GM19240 (cell line): ENCODE results near the gene RIOK2.

Experiments
- DNase-seq: peaks from one replicate; pipeline ENCODE4 v3.0.0; 2011; ENCODE audit warnings: low spot score; ENCODE audit not compliant: insufficient read length

The RIOK2 gene

DNA sequence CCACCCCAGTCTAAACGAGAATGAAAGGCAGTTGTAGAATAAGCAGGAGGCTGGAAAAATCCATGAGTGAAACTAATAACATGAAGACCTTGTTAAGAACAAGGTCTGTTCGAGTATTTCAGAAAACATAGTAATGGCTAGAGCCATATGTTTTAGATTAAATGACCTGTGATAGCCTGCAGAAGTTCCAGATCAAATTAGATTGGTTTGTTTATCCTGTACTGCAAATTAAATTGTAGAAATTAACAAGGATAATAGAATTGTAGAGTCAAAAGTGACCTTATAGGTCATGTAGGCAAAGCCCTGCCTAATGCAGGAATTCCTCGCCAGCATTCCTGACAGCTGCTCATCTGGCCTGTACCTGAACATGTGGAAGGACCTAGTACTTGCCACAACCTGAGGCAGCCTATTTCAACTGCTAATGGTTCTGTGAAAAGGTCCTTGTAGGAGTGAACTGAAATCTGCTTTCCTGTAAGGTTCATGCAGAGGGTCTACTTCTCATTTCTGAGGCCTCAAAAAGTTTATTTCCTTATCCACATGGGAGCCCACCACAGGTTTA lies 57.8 kb downstream of the RIOK2 start:
- DNase-seq: no peak

DNA sequence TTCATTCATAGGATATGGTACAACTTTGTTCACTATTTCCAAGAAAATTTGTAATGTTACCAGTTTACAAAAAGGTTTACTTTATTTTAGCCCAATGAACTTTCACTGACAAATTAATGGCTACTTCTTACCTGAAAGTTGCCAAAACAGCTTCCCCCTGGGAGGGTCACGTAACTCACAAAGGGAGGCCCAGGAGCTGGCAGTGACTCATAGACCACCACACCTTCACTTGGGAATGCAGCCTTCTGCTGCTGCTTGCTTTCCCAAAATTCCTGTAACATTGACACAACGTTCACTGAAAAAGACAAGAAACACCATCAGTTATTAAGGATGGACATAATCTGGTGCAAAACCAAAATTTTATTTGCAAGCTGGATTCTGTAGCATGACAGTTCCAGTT lies 58.7 kb downstream of the RIOK2 start:
- DNase-seq: no peak

DNA sequence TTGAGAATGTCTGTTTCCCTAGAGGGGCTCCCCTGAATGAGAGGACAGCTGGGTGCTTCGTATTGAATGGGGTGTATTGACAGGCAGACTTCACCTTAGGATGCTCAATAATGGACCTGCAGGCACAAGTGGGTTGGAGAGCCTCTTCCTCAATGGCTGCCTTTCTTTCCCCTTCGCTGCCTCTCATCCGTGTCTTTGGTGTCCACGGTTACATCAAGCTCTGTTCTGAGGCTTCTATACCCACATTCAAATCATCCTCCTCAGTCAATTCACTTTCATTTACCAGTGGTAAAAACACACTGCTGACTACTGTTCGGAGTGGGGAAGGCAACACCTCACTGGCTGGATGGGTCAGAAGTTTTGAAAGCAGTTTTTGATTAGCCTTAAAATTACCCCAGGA lies 61.2 kb downstream of the RIOK2 start:
- DNase-seq: no peak

DNA sequence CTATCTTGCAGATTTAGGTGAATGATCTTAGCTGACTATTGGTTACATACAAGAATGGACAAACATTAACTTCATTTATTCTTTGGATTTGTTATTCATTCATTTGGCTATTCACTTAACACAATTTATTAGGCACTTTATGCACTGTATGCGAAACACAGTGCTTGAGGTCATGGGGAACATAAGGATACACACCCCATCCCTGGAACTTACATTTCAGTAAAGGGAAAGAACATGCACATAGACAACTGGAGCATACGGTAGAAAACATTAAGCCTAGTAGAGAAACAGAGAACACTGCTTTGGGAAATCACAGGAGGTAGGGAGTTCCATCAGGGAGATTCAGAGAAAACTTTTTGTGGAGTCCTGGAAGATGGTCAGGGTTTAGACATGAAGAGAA lies 62.9 kb downstream of the RIOK2 start:
- no peak for DNase-seq

DNA sequence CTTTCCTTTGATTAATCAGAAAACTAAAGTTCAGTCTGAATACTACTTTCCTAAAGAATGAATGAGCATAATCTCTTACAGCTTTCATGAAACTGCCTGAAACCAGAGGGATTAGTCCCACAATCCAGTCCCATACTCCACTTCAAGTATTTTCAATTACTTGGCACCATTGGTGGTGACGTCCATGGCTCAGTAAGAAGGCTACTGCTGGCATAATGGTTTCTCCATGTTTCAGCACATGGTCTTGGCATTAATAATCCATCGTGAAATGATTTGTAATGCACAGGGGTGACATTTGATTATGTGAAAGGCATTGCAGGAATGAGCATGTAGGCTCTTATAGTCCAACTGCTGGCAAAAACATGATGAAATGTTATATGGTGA lies 64.0 kb downstream of the RIOK2 start:
- DNase-seq: no peak

DNA sequence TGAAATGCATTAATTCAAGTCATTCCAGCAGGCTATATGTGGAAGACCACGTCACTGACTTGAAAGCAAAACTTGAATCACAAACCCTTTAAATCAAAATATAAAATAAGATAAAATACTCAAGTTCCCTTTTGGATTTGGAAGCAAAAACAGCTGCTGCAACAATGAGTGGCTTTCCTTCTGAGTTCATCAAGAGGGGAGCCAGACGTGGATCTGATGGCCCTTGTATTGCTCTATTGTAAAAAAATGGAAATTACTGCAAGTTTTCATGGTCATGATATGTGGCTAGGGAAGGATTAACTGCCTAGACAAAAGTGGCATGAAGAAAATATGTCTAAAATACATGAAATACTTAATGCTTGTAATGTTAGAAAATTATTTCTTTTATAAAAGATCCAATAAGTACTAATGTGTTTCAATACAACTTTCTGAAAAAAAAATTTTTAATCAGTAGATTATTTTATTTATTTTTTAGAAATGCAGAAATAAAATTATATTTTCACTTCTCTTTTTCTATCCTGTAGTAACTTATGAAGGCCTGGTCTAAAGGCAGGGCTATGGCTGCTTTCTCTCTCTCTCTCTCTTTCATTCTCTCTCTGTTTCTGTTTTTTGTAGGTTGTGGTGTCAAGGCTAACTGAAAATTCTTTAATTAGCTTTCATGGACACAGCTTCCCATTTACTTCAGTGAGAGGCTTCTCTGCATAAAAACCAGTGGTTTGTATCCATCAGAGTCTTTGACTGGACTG lies 64.6 kb downstream of the RIOK2 start:
- DNase-seq: no peak

DNA sequence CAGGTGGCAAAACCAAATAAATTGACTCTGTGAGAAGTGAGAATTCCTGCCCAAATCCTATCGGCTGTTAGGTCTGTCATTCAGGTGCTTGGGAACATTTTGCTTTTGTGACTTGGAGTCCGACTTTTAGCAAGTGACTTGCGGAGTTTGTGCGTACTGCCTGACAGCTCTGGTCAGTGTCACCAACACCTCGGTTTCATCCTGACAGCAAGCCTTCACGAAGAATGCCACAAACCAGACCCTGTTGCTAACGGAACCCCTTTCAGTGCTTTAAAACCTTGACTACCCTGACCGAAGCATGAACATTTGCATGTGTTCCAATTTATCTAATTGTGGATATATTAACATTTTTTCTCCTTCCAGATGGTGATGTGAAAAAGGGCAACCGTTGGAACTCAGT lies 67.1 kb downstream of the RIOK2 start:
- no peak for DNase-seq

DNA sequence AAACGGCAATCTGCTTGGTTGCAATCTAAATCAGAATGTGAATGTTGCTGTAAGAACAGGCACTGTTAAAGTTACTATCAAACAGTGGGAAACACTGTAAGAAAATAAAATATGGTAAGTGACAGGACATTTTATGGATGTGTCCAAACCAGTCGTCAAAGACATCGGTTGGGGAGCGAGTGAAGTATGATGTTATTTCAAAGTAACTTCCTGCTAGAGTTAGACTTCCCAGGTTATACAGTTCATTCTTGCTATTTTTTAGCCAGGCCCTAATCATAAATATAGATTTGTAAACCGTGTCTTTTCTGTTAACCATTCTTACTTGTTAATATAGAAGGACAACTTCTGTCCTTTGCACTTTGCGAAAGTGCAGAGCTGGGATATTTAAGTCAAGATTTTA lies 70.8 kb downstream of the RIOK2 start:
- no peak for DNase-seq

DNA sequence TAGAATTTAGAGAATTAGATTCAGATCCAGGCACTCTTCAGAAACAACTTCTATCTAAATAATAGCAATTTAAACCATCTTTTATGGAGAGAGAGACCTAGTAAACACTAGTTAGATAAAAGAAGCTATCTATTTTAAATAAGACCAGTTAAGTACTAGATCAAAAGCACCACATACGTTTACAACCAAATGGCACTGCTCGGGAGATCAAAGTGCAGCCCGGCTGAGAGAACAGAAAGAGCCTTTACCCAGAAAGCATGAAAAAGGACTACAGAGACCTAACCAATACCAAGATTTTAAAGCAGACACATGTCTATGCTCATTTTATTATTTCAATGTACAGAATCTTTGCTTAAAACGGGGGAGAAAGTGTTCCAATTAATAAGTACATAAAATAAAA lies 71.4 kb downstream of the RIOK2 start:
- DNase-seq: no peak

DNA sequence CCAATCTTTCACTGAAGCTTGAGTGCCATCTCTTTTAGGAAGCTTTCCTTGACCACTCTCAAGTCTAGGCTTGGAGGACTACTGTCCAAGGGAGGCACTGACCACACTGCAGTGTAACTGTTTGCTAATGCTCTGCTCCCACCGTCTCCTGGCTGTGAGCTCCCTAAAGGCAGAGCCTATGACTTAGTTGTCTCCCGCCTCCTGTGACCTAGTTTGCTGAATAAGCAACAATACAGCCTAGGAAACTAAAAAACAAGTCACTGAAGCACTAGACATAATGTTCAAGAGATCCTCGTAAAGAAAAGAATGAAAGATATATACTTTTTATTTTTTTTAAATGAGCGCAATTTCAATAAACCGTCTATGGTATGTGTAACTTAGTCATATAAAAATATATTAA lies 72.0 kb downstream of the RIOK2 start:
- no peak for DNase-seq
